Lower leg skin (tissue), 3 donors: ENCODE measurements around the gene JAK3.

Source experiments
- POLR2A ChIP-seq, 2 donors: fragments of 450-650 bp; IDR thresholded peaks; one replicate each; pipeline ENCODE4 v1.6.1; 2016 to 2017; ENCODE audit warnings: antibody characterized with exemption in 2 of 2, mild to moderate bottlenecking in 1 of 2, moderate library complexity in 1 of 2
- TF ChIP-seq, protein P1 (sequence below), 3 donors: fragments of 450-650 bp; IDR thresholded peaks; one replicate each; pipeline ENCODE4 v1.5.1; 2016; ENCODE audit warnings: antibody characterized with exemption in 3 of 3, mild to moderate bottlenecking in 3 of 3, moderate library complexity in 2 of 3

GRCh38 chr19:17881701-17882100 lies 33.9 kb upstream of the JAK3 start:
- TF ChIP-seq, protein P1, sequence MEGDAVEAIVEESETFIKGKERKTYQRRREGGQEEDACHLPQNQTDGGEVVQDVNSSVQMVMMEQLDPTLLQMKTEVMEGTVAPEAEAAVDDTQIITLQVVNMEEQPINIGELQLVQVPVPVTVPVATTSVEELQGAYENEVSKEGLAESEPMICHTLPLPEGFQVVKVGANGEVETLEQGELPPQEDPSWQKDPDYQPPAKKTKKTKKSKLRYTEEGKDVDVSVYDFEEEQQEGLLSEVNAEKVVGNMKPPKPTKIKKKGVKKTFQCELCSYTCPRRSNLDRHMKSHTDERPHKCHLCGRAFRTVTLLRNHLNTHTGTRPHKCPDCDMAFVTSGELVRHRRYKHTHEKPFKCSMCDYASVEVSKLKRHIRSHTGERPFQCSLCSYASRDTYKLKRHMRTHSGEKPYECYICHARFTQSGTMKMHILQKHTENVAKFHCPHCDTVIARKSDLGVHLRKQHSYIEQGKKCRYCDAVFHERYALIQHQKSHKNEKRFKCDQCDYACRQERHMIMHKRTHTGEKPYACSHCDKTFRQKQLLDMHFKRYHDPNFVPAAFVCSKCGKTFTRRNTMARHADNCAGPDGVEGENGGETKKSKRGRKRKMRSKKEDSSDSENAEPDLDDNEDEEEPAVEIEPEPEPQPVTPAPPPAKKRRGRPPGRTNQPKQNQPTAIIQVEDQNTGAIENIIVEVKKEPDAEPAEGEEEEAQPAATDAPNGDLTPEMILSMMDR (IDR thresholded peaks at IDR 0.05), result no peak
- TF ChIP-seq POLR2A (IDR thresholded peaks at IDR 0.05), result no peak
